ENCODE measurements around the gene EFCC1. TPM values are rescaled to one million over a fixed set of nuclear protein-coding genes. Genes with fewer than 3 reads are reported as not detected.

EFCC1 gene
- total RNA-seq, 2 experiments from 2014 or later, result 0.10 to 0.17 TPM

DNA sequence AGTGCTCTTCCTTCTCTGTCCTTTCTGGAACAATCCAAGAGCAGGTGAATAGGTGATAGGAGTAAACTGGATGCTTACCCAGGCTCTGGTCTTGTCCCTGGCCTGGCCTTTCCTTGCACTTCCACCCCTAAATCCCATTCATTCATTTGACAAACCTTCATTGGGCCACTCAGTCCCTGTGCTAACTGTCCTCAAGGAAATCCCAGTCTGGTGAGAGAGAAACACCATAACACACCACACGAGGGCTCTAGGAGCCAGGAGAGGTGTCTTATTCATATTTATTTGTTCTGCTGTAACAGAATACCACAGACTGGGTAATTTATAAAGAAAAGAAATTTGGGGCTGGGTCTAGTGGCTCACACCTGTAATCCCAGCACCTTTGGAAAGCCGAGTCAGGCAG is 22.8 kb downstream of the EFCC1 start:
- CTCF ChIA-PET, result no interaction called here
- POLR2A ChIA-PET, result no interaction called here

DNA sequence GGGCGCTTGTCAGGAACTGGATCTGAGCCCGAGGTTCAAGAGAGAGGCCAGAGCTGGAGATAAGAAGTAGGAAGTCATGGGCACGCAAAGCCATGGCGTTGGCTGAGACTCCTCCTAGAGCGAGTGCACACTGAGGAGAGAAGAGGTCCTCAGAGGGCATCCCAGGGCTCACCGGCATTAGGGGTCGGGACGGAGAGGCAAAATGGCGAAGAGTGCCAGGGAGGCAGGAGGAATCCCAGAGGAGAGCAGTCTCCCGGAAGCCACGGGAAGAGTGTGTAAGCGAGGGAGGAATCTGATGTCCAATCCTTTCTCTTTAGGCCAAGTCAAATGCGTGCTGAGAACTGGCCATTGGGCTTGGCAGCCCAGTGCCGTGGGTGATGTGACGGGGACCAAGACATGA is 24.0 kb downstream of the EFCC1 start:
- ChIA-PET POLR2A (interaction anchor here (2.4 kb wide), 1 partner anchor 9 kb away, joined by 51 read pairs; no protein-coding TSS in a partner anchor), CTCF (interaction anchor here (3.8 kb wide), 1 partner anchor 9 kb away, joined by 37 read pairs; no protein-coding TSS in a partner anchor)

DNA sequence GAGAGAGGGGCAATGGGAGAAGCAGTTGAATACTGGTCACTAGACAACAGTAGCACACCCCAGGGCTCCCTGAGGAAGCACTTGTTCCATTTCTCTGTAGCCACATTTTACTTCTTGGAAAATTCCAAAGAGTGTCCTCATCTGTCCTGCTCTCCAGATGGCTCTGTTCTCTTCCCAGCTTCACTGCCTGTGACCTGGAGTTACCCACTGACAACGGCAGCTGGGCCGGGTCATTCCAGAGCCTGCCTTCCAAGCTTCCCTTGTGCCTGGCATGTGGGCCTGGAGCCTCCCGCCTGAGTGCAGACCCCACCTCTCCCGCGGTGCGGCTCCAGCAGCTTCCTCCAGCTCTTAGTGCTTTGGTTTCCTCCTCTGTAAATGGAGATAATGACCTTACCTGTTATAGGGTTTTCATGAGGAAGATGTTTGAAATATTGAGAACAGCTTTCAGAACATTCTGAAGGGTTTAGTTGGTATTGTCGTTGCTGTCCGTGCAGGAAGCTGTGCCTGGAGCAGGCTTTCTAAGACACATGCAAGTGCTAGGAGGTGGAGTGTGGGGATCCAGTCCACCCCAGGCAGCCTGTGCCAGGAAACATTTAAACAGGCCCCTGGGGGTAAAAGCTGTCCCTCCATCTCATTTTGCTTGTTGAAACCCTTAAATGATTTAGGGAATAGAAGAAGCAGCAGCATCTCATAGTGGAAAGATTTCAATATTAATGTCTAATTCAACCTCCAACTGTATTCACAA is 24.8 kb downstream of the EFCC1 start:
- POLR2A ChIA-PET, result interaction anchor here (2.4 kb wide), 1 partner anchor 10 kb away, joined by 51 read pairs; no protein-coding TSS in a partner anchor

DNA sequence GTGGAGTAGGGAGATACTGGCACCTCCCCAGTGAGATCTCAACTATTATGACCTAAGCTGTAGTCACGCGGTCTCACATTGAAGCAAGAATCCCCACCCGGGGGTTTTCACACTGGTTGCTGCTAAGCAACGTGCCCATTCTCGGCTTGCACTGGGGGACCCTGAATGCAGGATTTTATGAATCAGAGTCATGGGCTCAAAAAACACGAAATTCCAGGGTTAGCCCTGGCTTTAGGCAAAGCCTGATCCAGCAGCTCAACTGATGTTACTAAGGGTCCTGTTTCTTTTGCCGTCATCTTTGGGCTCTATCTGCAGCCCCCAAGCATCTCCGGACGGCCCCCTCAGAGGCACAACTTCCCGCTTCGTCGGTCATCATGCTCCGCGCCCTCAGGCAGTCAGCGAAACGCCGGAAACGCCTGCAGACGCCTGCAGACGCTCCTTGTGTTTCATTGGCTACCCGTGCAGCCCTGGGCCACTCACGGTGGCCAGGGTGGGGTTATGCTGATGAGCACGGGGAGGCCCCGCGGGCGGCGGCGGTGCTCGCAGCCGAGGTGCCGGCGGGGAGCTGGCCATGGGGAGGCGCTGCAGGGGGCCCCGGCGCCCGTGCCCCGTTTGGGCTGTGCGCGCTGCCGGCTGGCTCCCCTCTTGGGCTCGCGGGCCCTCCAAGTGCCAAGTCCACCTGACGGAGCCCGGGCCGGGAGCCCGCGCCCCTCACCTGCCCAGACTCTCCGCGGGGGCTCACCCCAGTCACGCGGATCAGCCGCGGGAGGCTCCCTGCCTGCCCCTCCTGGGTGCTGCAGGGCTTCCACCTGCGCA is 25.8 kb downstream of the EFCC1 start:
- ChIA-PET CTCF (interaction anchor here (0.6 to 3.8 kb wide), 14 partner anchors 11 to 132 kb away, joined by 3 to 37 read pairs (median 4); partner anchors contain the start of gene CFAP92), POLR2A (interaction anchor here (0.6 to 2.4 kb wide), 4 partner anchors 11 to 156 kb away, joined by 3 to 51 read pairs (median 5); partner anchors contain the start of gene CNBP)

More for the DNA sequence above, 24.8 kb downstream of the EFCC1 start:
- CTCF ChIA-PET, result interaction anchor here (0.8 to 3.8 kb wide), 7 partner anchors 10 to 408 kb away, joined by 3 to 37 read pairs (median 6); no protein-coding TSS in a partner anchor

DNA sequence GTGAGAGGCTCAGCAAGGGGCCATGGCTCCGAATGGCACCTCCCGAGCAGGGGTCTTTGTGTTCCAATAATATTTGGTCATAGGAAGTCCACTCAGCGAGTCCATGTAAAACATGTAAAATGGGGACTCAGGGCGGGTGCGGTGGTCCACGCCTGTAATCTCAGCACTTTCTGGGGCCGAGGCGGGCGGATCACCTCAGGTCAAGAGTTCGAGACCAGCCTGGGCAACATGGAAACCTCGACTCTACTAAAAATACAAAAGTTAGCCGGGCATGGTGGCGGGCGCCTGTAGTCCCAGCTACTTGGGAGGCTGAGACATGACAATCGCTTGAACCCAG is 26.4 kb downstream of the EFCC1 start:
- CTCF ChIA-PET, result interaction anchor here (1.0 to 3.8 kb wide), 8 partner anchors 11 to 130 kb away, joined by 3 to 37 read pairs (median 6); partner anchors contain the start of gene CFAP92
- POLR2A ChIA-PET, result interaction anchor here (0.6 to 2.4 kb wide), 3 partner anchors 11 to 156 kb away, joined by 4 to 51 read pairs (median 6); partner anchors contain the start of gene CNBP

DNA sequence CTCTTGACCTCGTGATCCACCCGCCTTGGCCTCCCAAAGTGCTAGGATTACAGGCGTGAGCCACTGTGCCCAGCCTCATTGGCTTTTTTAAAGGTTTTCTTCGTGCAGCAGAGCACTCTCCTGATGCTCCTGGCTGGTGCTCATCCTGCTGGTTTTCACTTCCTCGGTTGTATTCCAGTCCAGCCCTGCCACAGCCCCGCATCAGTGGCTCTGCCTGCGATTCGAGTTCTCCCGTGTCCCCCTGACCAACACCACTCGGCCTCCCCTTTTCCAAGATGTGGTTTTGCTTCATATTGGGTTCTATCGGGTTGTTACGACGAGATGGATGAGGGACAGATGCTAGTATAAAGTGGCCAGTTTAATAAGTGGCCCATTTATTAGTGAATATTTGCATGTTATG is 27.8 kb downstream of the EFCC1 start:
- POLR2A ChIA-PET, result no interaction called here
- CTCF ChIA-PET, result interaction anchor here (1.3 to 3.8 kb wide), 3 partner anchors 13 to 25 kb away, joined by 3 to 37 read pairs (median 13); no protein-coding TSS in a partner anchor

DNA sequence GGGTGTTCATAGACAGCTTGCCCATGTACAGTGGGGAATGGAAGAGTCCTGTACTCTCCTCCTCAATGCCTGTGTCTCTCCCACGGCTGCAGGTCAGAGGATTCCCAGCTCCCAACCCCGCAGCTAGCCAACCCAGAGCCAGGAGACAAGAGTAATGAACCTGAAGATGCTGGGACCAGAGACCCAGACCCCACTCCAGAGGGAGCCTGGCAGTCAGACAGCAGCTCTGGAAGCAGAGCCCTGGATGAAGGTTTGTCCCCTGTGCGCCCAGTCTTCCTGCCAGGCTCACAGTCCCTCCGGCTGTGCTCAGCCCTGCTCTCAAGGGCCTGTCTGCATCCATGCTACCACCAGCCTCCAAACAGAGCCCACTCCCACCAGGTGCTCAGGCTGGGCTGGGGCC is 29.5 kb downstream of the EFCC1 start:
- CTCF ChIA-PET, result interaction anchor here (0.5 to 1.3 kb wide), 5 partner anchors 15 to 74 kb away, joined by 3 to 4 read pairs (median 3); no protein-coding TSS in a partner anchor
- POLR2A ChIA-PET, result interaction anchor here (0.5 kb wide), 1 partner anchor 13 kb away, joined by 3 read pairs; no protein-coding TSS in a partner anchor

DNA sequence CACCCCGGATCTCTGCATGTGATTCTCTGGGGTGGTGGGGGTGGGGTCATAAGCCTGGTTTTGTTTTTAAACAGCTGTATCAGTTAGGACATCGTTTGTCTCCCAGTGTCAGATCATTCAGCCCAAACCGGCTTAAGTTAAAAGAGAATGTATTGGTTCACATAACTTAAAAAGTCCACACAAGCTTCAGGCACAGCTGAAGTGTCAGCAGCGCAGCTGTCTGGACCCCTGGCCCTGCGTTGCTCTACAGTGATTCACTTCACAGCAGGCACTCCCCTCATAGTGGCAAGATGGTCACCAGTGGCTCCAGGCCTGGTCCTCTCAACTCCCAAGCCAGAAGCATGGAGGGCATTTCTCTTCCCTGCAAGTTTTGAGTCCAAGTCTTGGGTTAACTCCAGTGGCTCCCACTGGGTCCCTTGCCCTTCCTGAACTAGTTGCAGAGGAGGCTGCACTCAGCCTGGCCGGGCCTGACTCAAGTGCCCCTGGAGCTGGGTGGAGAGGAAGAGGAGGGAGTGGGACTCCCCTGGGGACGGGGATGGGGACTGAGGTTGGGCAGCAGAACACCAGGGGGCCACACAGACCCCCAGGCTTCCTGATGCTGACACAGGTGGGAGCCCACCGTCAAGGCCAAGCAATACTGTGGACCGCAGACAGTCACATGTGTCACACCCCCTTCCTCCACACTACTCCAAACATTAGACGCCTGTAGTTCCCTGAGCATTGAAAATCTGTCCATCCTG is 30.5 kb downstream of the EFCC1 start:
- ChIA-PET CTCF (interaction anchor here (1.3 kb wide), 1 partner anchor 16 kb away, joined by 3 read pairs; no protein-coding TSS in a partner anchor), POLR2A (interaction anchor here (0.6 kb wide), 1 partner anchor 28 kb away, joined by 3 read pairs; no protein-coding TSS in a partner anchor)

DNA sequence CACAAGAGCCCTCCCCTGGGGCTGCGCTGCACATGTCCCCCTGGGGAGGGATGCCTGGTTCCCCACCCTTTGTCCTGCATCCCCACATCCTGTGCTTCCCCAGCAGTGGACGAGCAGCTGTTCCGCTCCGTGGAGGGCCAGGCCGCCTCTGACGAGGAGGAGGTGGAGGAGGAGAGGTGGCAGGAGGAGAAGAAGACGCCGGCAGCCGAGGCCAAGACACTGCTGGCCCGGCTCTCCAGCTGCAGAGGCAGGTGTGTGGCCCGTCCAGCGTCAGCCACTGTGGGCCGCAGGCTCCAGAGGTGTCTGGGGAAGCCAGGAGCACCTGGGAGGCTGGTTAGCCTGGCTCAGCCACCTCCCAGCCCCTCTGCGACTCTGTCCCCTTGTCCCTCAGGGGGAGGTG is 31.6 kb downstream of the EFCC1 start:
- CTCF ChIA-PET, result no interaction called here

DNA sequence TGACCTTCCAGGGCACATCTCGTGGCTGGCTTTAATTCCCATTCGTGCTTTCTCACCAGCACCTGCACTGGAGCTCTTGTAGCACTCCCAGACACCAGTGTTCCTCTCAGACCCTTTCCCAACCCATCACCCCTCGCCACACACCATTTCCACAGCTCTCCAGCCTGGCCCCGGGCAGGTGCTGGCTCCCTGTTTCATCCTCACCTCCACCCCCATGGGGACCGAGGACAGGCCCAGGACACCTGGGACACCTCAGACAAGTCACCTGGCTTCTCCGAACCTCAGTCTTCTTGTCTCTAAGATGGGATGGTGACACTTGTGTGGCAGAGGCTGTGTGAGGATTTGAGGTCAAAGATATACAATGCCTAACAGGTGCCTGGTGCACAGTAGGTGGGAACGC is 32.0 kb downstream of the EFCC1 start:
- ChIA-PET CTCF (no interaction called here), POLR2A (no interaction called here)

More for the DNA sequence above, 31.6 kb downstream of the EFCC1 start:
- POLR2A ChIA-PET, result no interaction called here

DNA sequence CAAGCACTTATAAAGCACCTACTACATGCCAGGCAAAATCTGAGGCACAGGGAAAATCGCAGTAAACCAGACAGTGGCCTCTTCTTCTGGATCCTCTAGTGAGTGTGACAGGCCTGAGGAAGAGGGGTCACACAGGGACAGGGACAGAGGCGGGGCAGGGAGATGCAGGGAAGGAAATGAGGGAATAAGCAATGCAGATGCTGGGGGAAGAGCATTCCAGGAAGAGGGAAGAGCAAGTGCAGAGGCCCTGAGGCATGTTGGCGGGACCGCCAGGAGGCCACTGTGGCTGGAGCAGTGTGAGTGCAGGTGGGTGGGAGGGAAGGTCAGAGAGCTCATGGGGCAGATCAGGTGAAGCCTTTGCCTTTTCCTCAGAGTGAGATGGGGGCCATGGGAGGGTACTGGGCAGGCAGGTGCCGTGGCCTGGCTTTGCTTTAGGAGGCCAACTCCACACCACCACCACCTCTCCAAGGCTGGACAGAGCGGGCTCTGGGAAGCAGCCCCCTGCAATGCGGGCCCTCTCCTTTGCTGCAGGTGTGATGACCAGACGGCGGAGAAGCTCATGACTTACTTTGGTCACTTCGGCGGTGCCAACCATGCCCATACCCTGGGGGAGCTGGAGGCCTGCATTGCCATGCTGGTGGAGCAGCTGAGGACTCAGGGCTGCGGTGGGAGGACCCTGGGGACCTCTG is 32.7 kb downstream of the EFCC1 start:
- ChIA-PET CTCF (no interaction called here), POLR2A (no interaction called here)

DNA sequence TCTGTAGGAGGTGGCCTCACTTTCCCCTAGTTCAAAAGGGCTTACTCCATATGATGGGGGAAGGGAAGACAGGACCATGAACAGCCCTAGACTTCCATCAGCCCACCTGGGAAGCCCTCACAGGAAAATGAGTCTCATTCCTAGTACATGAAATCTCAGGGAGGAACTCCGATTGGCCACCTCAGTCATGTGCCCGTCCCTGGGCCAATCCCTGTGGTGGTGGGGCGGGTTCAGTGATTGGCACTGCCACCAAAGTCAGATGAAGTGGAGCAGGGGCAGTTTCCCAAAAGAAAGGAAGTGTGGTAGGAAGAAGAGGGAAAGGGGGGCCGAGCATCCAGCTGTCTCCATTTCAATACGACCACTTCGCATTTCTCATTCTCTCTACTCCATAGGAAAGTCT is 33.5 kb downstream of the EFCC1 start:
- CTCF ChIA-PET, result no interaction called here

DNA sequence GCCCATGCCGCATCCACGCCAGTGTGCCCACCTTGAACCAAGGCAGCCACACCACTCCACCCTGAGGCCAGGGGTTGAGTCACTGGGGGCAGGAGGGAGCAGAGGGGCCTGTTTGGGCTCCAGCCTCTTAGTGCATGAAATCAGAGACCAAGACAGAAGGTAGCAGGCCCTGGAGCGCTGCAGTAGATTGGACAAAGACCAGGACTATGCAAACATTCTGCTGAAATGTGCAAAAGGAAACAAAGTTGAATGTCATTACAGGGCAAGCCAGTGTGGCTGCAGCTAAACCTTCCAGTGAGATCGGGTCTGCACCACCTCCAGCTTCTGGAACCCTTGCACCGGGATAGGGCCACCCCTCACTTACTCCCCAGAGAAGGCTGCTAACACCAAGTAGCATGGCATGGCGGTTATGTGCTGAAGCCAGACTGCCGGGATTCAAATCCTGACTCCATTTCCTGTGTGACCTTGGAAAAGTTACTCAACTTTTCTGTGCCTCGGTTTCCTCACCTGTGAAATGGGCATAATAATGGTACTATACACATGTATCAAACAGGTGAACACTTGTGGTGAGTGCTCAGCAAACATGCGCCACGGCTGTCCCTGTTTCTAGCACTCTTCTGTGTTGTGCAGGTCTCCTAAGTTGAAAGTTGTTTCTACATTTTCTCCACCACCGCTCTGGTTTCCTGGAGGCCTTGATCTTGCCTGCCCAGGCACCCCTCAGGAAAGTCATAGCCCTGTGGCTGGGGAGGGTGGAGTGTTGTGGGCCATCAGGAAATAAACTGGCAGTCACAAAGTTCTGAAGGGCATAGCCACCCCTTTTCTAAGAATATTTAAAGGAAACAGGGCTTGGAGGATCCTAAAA is 34.5 kb downstream of the EFCC1 start:
- POLR2A ChIA-PET, result no interaction called here
- CTCF ChIA-PET, result no interaction called here

More for the DNA sequence above, 33.5 kb downstream of the EFCC1 start:
- POLR2A ChIA-PET, result no interaction called here

DNA sequence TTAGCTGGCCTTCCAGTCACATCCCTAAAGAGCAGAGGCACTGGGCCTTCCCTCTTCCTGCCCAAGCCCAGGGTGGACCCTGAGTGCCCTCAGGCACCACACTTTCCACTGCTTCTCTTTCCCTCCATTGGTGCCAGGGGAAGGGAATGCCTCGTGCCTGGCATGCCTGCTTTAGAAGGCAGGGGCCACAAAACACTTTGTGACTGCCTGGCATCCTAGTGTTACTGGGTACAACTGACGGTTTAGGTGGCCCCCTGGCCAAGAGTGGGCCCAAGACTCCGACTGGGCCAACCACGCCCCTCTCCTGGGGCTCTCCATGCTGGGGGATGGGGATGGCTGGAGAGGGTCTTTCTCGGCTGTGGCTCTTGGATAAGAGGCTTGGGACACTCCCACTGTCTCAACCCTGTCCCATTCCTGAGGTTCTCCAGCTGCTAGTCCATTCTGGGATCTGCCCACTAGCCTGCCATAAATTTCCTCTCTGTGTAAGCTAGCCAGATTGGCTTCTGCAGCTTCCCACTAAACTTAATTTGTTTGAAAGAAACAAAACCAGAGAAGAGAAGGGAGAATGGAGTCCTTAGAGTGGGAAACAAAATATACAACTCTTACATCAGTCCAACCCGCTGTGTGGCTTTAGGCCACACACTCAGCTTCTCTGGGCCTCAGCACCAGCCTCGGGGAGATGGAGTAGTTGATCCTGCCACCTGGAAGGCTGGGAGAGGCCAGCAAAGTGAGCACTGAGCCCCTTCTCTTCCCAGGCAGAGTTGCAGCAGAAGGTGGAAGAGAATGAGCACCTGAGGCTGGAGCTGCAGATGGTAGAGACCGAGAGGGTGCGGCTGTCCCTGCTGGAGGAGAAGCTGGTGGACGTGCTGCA is 35.4 kb downstream of the EFCC1 start:
- CTCF ChIA-PET, result interaction anchor here (0.5 to 1.1 kb wide), 3 partner anchors 10 to 32 kb away, joined by 3 to 4 read pairs (median 3); no protein-coding TSS in a partner anchor
- POLR2A ChIA-PET, result interaction anchor here (0.5 to 0.6 kb wide), 2 partner anchors 8 to 307 kb away, joined by 6 to 10 read pairs; no protein-coding TSS in a partner anchor

DNA sequence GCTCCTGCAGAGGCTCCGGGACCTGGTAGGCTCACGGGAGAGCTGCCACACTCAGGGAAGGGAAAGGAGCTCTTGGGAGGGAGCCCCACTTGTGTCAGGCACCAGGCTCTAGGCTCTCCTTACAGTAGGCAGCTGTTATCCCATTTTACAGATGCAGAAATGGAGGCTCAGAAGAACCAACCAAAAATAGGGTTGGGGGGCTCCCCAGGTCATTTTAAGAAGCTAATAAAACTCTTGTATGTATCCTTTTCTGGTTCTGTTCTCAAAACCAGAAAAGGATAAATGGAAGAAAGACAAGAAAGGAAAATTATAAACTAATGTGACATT is 36.0 kb downstream of the EFCC1 start:
- ChIA-PET CTCF (interaction anchor here (0.5 to 1.1 kb wide), 5 partner anchors 9 to 375 kb away, joined by 3 to 4 read pairs (median 3); no protein-coding TSS in a partner anchor), POLR2A (interaction anchor here (0.5 to 0.8 kb wide), 3 partner anchors 8 to 307 kb away, joined by 4 to 10 read pairs (median 6); a partner anchor contains a TSS)

DNA sequence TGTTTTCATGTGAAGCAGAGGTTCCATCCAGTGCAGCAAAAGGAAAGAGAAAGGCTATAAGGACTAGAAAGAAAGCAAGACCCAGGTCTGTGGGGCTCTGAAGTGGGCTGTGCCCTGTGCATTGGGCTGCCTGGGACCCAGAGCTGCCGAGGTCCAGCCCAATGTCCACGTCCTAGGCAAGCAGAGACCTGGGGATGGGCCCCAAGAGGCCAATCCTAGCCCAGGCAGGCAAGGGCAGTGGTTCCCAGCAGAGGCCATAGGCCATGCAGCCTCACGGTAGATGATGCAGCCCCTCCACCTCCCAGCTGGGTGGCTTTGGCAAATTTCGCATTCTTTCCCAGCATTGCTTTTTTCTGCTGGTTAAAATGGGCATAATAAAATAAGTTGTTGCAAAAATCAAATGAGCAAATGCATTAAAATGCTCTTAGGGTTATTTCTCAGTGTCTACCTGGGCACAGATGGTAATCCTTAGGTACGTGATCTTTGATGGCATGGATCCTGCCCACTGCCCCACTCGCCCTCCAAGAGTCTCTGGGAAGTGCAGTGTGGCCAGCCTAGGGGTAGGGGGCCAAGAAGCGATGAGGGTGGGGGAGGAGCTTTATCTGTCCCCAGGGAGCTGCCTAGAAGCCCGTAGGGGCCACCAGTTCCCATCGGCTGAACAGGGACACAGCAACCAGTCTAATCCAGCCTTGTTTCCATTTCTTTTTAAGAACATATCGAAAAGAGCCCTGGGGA is 37.2 kb downstream of the EFCC1 start:
- POLR2A ChIA-PET, result no interaction called here
- CTCF ChIA-PET, result interaction anchor here (0.8 kb wide), 1 partner anchor 68 kb away, joined by 3 read pairs; no protein-coding TSS in a partner anchor

Measured in activated CD8-positive, alpha-beta memory T cell treated with anti-CD3 and anti-CD28 coated beads for 36 hours (primary cell).